Activated naive CD8-positive, alpha-beta T cell treated with anti-CD3 and anti-CD28 coated beads, Interleukin-2, amount 50 U/mL, for 24 hours (primary cell): ENCODE results near the gene ENKD1.

Source experiments
- ATAC-seq: fragments of 150-1000 bp; cut with Tn5 transposase; one replicate; pipeline ENCODE4 v1.10.0; 2021
- DNase-seq: peaks from one replicate; pipeline ENCODE4 v3.0.0; 2021
- H3K27ac Mint-ChIP-seq: one replicate; pipeline ENCODE4 v1.8.0; 2021; ENCODE audit warnings: mild to moderate bottlenecking, mixed read lengths
- H3K27me3 Mint-ChIP-seq: one replicate; pipeline ENCODE4 v1.8.0; 2021; ENCODE audit warnings: mixed read lengths
- H3K36me3 Mint-ChIP-seq: one replicate; pipeline ENCODE4 v1.8.0; 2021; ENCODE audit warnings: low read depth, mixed read lengths
- H3K4me1 Mint-ChIP-seq: one replicate; pipeline ENCODE4 v1.8.0; 2021; ENCODE audit warnings: mixed read lengths
- H3K4me3 Mint-ChIP-seq: one replicate; pipeline ENCODE4 v1.8.0; 2021; ENCODE audit warnings: mild to moderate bottlenecking, moderate library complexity, mixed read lengths
- H3K9me3 Mint-ChIP-seq: one replicate; pipeline ENCODE4 v1.8.0; 2021; ENCODE audit warnings: mixed read lengths

Gene ENKD1

GRCh38 chr16:67662653-67663010 is 3.9 kb downstream of the ENKD1 start:
- Mint-ChIP-seq H3K36me3 (peaks cover 9% of the 10 kb centered on the region), H3K4me1 (peaks cover 31% of the 10 kb centered on the region), H3K27ac (no peak overlapping the region), H3K4me3 (no peak overlapping the region), H3K27me3 (no peaks in the 10 kb centered on the region), H3K9me3 (no peaks in the 10 kb centered on the region)
- ATAC-seq (no peak), DNase-seq (no peak)

GRCh38 chr16:67661886-67662652 is 4.5 kb downstream of the ENKD1 start:
- H3K4me1 Mint-ChIP-seq: peaks cover 25% of the 10 kb centered on the region
- H3K27ac Mint-ChIP-seq: no peak overlapping the region
- H3K36me3 Mint-ChIP-seq: peaks cover 9% of the 10 kb centered on the region
- DNase-seq (no peak), ATAC-seq (no peak)
- H3K4me3 Mint-ChIP-seq: peak overlapping the region; percentile 92
- no peaks in the 10 kb centered on the region for H3K27me3 Mint-ChIP-seq
- H3K9me3 Mint-ChIP-seq: no peaks in the 10 kb centered on the region

GRCh38 chr16:67661101-67661761 is 5.3 kb downstream of the ENKD1 start:
- Mint-ChIP-seq H3K27ac (peak overlapping the region; percentile 46), H3K4me1 (peaks cover 24% of the 10 kb centered on the region), H3K4me3 (peak overlapping the region; percentile 92), H3K9me3 (no peaks in the 10 kb centered on the region), H3K27me3 (no peaks in the 10 kb centered on the region), H3K36me3 (peaks cover 9% of the 10 kb centered on the region)
- DNase-seq (no peak), ATAC-seq (no peak)

GRCh38 chr16:67660564-67661028 is 6.0 kb downstream of the ENKD1 start, which contains the start of gene PARD6A:
Gene PARD6A, plus strand, starts transcription at chr16:67660960. Its CDS starts 79 bp downstream, at chr16:67661039.
- DNase-seq (peak; percentile 96), ATAC-seq (peak; percentile 83)
- H3K4me1 Mint-ChIP-seq: peaks cover 22% of the 10 kb centered on the region

GRCh38 chr16:67659675-67660563 is 6.6 kb downstream of the ENKD1 start, which contains the start of gene ACD:
Gene ACD, minus strand, starts transcription at chr16:67660260. Its CDS starts 40 bp downstream, at chr16:67660220.
- H3K9me3 Mint-ChIP-seq: no peaks in the 10 kb centered on the region
- peak within 1 kb of the TSS; percentile 92 for H3K4me3 Mint-ChIP-seq
- ATAC-seq (peak; percentile 68), DNase-seq (peak; percentile 95)
- H3K27ac Mint-ChIP-seq: peak within 1 kb of the TSS; percentile 96
- H3K4me1 Mint-ChIP-seq: peaks cover 18% of the 10 kb centered on the region
- H3K27me3 Mint-ChIP-seq: no peaks in the 10 kb centered on the region
- peaks cover 13% of the 10 kb centered on the region for H3K36me3 Mint-ChIP-seq

More at GRCh38 chr16:67660564-67661028, 6.0 kb downstream of the ENKD1 start, which contains the start of gene PARD6A:
- Mint-ChIP-seq H3K36me3 (peaks cover 11% of the 10 kb centered on the region), H3K9me3 (no peaks in the 10 kb centered on the region), H3K27me3 (no peaks in the 10 kb centered on the region), H3K4me3 (peak within 1 kb of the TSS; percentile 92), H3K27ac (peak within 1 kb of the TSS; percentile 96)

GRCh38 chr16:67658849-67659674 is 7.5 kb downstream of the ENKD1 start:
- peak overlapping the region; percentile 72 for H3K27ac Mint-ChIP-seq
- ATAC-seq (no peak), DNase-seq (no peak)
- peak overlapping the region; percentile 92 for H3K4me3 Mint-ChIP-seq
- H3K36me3 Mint-ChIP-seq: peaks cover 12% of the 10 kb centered on the region
- H3K9me3 Mint-ChIP-seq: no peaks in the 10 kb centered on the region
- no peaks in the 10 kb centered on the region for H3K27me3 Mint-ChIP-seq
- H3K4me1 Mint-ChIP-seq: peaks cover 18% of the 10 kb centered on the region

GRCh38 chr16:67657751-67658518 is 8.6 kb downstream of the ENKD1 start:
- ATAC-seq (no peak), DNase-seq (no peak)
- Mint-ChIP-seq H3K9me3 (no peaks in the 10 kb centered on the region), H3K27ac (no peak overlapping the region), H3K4me3 (no peak overlapping the region), H3K4me1 (peaks cover 18% of the 10 kb centered on the region), H3K36me3 (peaks cover 12% of the 10 kb centered on the region), H3K27me3 (no peaks in the 10 kb centered on the region)

GRCh38 chr16:67657017-67657608 is 9.4 kb downstream of the ENKD1 start:
- Mint-ChIP-seq H3K36me3 (peaks cover 14% of the 10 kb centered on the region), H3K27ac (no peak overlapping the region), H3K9me3 (no peaks in the 10 kb centered on the region), H3K4me3 (no peak overlapping the region), H3K4me1 (peaks cover 18% of the 10 kb centered on the region), H3K27me3 (no peaks in the 10 kb centered on the region)
- no peak for DNase-seq
- no peak for ATAC-seq

GRCh38 chr16:67656344-67657016 is 10.1 kb downstream of the ENKD1 start:
- H3K36me3 Mint-ChIP-seq: peaks cover 19% of the 10 kb centered on the region
- H3K9me3 Mint-ChIP-seq: no peaks in the 10 kb centered on the region
- H3K4me1 Mint-ChIP-seq: peaks cover 14% of the 10 kb centered on the region
- ATAC-seq (no peak), DNase-seq (no peak)
- no peak overlapping the region for H3K4me3 Mint-ChIP-seq
- no peaks in the 10 kb centered on the region for H3K27me3 Mint-ChIP-seq
- no peak overlapping the region for H3K27ac Mint-ChIP-seq

- Mint-ChIP-seq H3K36me3 (peaks cover 25% of the 10 kb centered on the region), H3K27ac (peak overlapping the region; percentile 48)
Observed at GRCh38 chr16:67655363-67655762, 11.2 kb downstream of the ENKD1 start.

GRCh38 chr16:67654403-67654911 is 12.1 kb downstream of the ENKD1 start:
- Mint-ChIP-seq H3K4me1 (peaks cover 7% of the 10 kb centered on the region), H3K27me3 (no peaks in the 10 kb centered on the region), H3K36me3 (peaks cover 27% of the 10 kb centered on the region), H3K9me3 (no peaks in the 10 kb centered on the region), H3K27ac (no peak overlapping the region), H3K4me3 (no peak overlapping the region)
- no peak for DNase-seq
- ATAC-seq: no peak

More at GRCh38 chr16:67655363-67655762, 11.2 kb downstream of the ENKD1 start:
- Mint-ChIP-seq H3K4me3 (no peak overlapping the region), H3K27me3 (no peaks in the 10 kb centered on the region), H3K9me3 (no peaks in the 10 kb centered on the region), H3K4me1 (peaks cover 9% of the 10 kb centered on the region)
- ATAC-seq: no peak
- no peak for DNase-seq

- peaks cover 4% of the 10 kb centered on the region for H3K4me1 Mint-ChIP-seq
- no peaks in the 10 kb centered on the region for H3K27me3 Mint-ChIP-seq
- H3K36me3 Mint-ChIP-seq: peaks cover 24% of the 10 kb centered on the region
- DNase-seq (no peak), ATAC-seq (no peak)
- H3K4me3 Mint-ChIP-seq: no peak overlapping the region
- H3K9me3 Mint-ChIP-seq: no peaks in the 10 kb centered on the region
- H3K27ac Mint-ChIP-seq: no peak overlapping the region
Observed at GRCh38 chr16:67653789-67654402, 12.7 kb downstream of the ENKD1 start.
